K562 (cell line): Measurements from ENCODE around the gene ZNF41. TPM values are rescaled to one million over a fixed set of nuclear protein-coding genes. Genes with fewer than 3 reads are reported as not detected.

ENCODE experiments used
- MECOM ChIP-seq: fragments of 250-450 bp; sonication (Bioruptor Pico); IDR thresholded peaks from 2 replicates; pipeline ENCODE4 v1.8.0; 2022; ENCODE audit warnings: inconsistent platforms
- NR3C1 ChIP-seq: sonication (generic); formaldehyde crosslinking; IDR thresholded peaks from 2 replicates; pipeline ENCODE4 v1.8.1; 2022; ENCODE audit warnings: missing genetic modification reagents
- PHF20 ChIP-seq: fragments of 450-650 bp; IDR thresholded peaks from 2 replicates; pipeline ENCODE4 v1.6.1; 2018; ENCODE audit not compliant: partially characterized antibody
- SMARCA4 ChIP-seq: fragments of 450-650 bp; IDR thresholded peaks from 2 replicates; pipeline ENCODE4 v1.6.1; 2016
- XRCC3 ChIP-seq: fragments of 450-650 bp; IDR thresholded peaks from 2 replicates; pipeline ENCODE4 v1.6.1; 2017; ENCODE audit warnings: mild to moderate bottlenecking, moderate library complexity
- ZBTB5 ChIP-seq: fragments of 450-650 bp; IDR thresholded peaks from 2 replicates; pipeline ENCODE4 v1.6.1; 2017; ENCODE audit warnings: antibody characterized with exemption
- ZKSCAN3 ChIP-seq: fragments of 250-450 bp; sonication (Bioruptor Pico); IDR thresholded peaks from 2 replicates; pipeline ENCODE4 v1.4.0; 2020
- ZNF124 ChIP-seq: sonication (generic); formaldehyde crosslinking; IDR thresholded peaks from 2 replicates; pipeline ENCODE4 v1.8.1; 2022; ENCODE audit warnings: missing genetic modification reagents
- polyA plus RNA-seq, 8 experiments: library from polyadenylated mRNA; depleted of rRNA in 4 of 8; stranded (reverse) in 5 of 8; unstranded in 3 of 8; fragments of >200 nt; fragmentation: Nextera tagmentation in 2 of 8; fragmentation: Illumina TruSeq in 1 of 8; extraction: Ambion mirVana in 2 of 8; extraction: Trizol in 1 of 8; gene quantifications; 2 replicates each; pipeline versions ENCODE4 v1.2.1 to v1.2.3, GENCODE V29; 2011 to 2014; ENCODE audit warnings: inconsistent platforms in 1 of 8, missing spikeins in 1 of 8
- total RNA-seq, 7 experiments: library from RNA; depleted of rRNA in 6 of 7; stranded (reverse); fragments of >200 nt in 6 of 7; fragmentation: Illumina TruSeq in 2 of 7; extraction: Trizol in 2 of 7; gene quantifications; 2 replicates each; pipeline versions ENCODE4 v1.2.1 to v1.2.3, GENCODE V29; 2011 to 2021; ENCODE audit warnings: low replicate concordance in 1 of 7
- TF ChIP-seq, protein P1 (sequence below): sonication (generic); formaldehyde crosslinking; IDR thresholded peaks from 2 replicates; pipeline ENCODE4 v1.8.0; 2022; ENCODE audit warnings: mild to moderate bottlenecking, missing genetic modification reagents
- TF ChIP-seq, protein P2 (sequence below): fragments of 250-450 bp; sonication (Bioruptor Pico); IDR thresholded peaks from 2 replicates; pipeline ENCODE4 v1.5.0; 2020; ENCODE audit warnings: mild to moderate bottlenecking

ZNF41 gene
- total and polyA plus RNA-seq, 9 of the 15 experiments (the other 6 are each of a cell fraction or from before 2014, with no cell fraction given), result 0.53 to 8.6 (median 6.6) TPM

- TF ChIP-seq ZBTB5 (no peak), XRCC3 (no peak), ZKSCAN3 (CRISPR knock-in tag) (no peak), ZNF124 (CRISPR knock-in tag) (no peak), MECOM (CRISPR knock-in tag) (no peak), PHF20 (no peak), NR3C1 (no peak), SMARCA4 (no peak)
- TF ChIP-seq, protein P1, sequence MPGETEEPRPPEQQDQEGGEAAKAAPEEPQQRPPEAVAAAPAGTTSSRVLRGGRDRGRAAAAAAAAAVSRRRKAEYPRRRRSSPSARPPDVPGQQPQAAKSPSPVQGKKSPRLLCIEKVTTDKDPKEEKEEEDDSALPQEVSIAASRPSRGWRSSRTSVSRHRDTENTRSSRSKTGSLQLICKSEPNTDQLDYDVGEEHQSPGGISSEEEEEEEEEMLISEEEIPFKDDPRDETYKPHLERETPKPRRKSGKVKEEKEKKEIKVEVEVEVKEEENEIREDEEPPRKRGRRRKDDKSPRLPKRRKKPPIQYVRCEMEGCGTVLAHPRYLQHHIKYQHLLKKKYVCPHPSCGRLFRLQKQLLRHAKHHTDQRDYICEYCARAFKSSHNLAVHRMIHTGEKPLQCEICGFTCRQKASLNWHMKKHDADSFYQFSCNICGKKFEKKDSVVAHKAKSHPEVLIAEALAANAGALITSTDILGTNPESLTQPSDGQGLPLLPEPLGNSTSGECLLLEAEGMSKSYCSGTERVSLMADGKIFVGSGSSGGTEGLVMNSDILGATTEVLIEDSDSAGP, result no peak
- TF ChIP-seq, protein P2, sequence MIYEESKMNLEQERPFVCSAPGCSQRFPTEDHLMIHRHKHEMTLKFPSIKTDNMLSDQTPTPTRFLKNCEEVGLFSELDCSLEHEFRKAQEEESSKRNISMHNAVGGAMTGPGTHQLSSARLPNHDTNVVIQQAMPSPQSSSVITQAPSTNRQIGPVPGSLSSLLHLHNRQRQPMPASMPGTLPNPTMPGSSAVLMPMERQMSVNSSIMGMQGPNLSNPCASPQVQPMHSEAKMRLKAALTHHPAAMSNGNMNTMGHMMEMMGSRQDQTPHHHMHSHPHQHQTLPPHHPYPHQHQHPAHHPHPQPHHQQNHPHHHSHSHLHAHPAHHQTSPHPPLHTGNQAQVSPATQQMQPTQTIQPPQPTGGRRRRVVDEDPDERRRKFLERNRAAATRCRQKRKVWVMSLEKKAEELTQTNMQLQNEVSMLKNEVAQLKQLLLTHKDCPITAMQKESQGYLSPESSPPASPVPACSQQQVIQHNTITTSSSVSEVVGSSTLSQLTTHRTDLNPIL (CRISPR knock-in tag), result no peak
These were observed 24.3 kb upstream of the ZNF41 start (continued) for GRCh38 chrX:47507153-47507867.
